Suprapubic skin (tissue), 4 donors: Measurements from ENCODE around the gene TNNT2. TPM values are rescaled to one million over a fixed set of nuclear protein-coding genes. Genes with fewer than 3 reads are reported as not detected.

Source experiments
- DNase-seq, 2 donors: peaks; one replicate each; pipeline ENCODE4 v3.0.0-alpha.2; 2019; ENCODE audit warnings: low spot score in 2 of 2
- H3K27ac ChIP-seq: fragments of 200-600 bp; sonication (generic); one replicate; pipeline ENCODE4 v1.5.1; 2019
- H3K27me3 ChIP-seq: fragments of 200-600 bp; sonication (generic); one replicate; pipeline ENCODE4 v1.5.1; 2019
- H3K36me3 ChIP-seq: fragments of 200-600 bp; sonication (generic); one replicate; pipeline ENCODE4 v1.5.1; 2019
- H3K4me1 ChIP-seq: fragments of 200-600 bp; sonication (generic); one replicate; pipeline ENCODE4 v1.5.1; 2019
- H3K4me3 ChIP-seq: fragments of 200-600 bp; sonication (generic); one replicate; pipeline ENCODE4 v1.5.1; 2019; ENCODE audit warnings: mild to moderate bottlenecking
- H3K9me3 ChIP-seq: fragments of 200-600 bp; sonication (generic); one replicate; pipeline ENCODE4 v1.5.1; 2019
- EP300 ChIP-seq: sonication (generic); formaldehyde crosslinking; IDR thresholded peaks from one replicate; pipeline ENCODE4 v1.6.1; 2017; ENCODE audit warnings: antibody characterized with exemption
- POLR2A ChIP-seq, 2 donors: fragments of 450-650 bp; IDR thresholded peaks; one replicate each; pipeline ENCODE4 v1.6.1; 2017; ENCODE audit warnings: antibody characterized with exemption in 2 of 2, mild to moderate bottlenecking in 2 of 2, moderate library complexity in 2 of 2
- POLR2AphosphoS5 ChIP-seq, 3 donors: sonication (generic); formaldehyde crosslinking; IDR thresholded peaks; one replicate each; pipeline ENCODE4 v1.6.1; 2017; ENCODE audit warnings: antibody characterized with exemption in 3 of 3
- WGBS: methylation state at CpG from one replicate; pipeline ENCODE4 v1.1.5; 2018; 5-methylcytosine and 5-hydroxymethylcytosine counted together
- total RNA-seq, 4 donors: library from RNA; depleted of rRNA; stranded (reverse); fragments of >200 nt; gene quantifications; one replicate each; pipeline ENCODE4 v1.1.0, GENCODE V29; 2016
- TF ChIP-seq, protein P1 (sequence below), 2 donors: fragments of 200-600 bp in 1 of 2; fragments of 450-650 bp in 1 of 2; sonication (generic) in 1 of 2; IDR thresholded peaks; one replicate each; pipeline ENCODE4 v1.5.1; 2016 to 2019; ENCODE audit warnings: antibody characterized with exemption in 2 of 2, mild to moderate bottlenecking in 1 of 2, moderate library complexity in 1 of 2

Gene TNNT2
- total RNA-seq, 4 donors from 2014 or later, result 7.9 to 54.6 (median 19.0) TPM

DNA sequence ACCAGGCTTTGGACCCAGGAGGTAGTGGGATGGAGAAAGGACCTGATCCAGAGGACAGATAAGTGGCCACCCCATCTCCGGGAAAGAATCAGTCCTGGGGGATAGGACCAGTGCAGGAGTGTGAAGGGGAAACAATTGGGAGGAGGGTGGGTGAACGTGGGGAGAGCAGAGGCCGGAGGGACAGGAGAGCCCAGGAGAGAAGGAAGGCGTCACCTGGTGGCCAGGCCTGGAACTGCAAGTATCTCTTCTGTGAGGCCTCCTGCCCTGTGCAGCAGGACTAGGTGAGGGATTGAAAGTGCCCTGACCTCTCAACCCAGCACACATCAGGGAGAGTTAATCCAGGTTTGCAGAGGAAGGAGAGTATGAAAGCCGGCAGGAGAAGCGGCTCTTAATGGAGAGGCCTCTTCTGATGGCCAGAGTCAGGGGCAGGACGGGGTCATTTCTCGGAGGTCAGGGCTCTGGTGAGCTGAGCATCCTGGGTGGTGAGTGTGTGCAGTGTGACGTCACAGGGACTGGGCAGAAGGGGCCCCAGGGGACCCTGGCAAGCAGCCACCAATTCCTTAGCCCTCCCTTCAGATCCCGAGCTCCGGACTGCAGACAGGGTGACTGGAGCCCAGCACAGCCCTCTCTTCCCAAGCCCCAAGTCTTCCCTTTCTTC lies 30.8 kb upstream of the TNNT2 start:
- 29% methylated on average over 11 of the region's 11 CpGs for WGBS
- no peak for TF ChIP-seq POLR2AphosphoS5 (IDR thresholded peaks at IDR 0.05)
- TF ChIP-seq POLR2A (IDR thresholded peaks at IDR 0.05), result no peak
- TF ChIP-seq, protein P1, sequence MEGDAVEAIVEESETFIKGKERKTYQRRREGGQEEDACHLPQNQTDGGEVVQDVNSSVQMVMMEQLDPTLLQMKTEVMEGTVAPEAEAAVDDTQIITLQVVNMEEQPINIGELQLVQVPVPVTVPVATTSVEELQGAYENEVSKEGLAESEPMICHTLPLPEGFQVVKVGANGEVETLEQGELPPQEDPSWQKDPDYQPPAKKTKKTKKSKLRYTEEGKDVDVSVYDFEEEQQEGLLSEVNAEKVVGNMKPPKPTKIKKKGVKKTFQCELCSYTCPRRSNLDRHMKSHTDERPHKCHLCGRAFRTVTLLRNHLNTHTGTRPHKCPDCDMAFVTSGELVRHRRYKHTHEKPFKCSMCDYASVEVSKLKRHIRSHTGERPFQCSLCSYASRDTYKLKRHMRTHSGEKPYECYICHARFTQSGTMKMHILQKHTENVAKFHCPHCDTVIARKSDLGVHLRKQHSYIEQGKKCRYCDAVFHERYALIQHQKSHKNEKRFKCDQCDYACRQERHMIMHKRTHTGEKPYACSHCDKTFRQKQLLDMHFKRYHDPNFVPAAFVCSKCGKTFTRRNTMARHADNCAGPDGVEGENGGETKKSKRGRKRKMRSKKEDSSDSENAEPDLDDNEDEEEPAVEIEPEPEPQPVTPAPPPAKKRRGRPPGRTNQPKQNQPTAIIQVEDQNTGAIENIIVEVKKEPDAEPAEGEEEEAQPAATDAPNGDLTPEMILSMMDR (IDR thresholded peaks at IDR 0.05), result peak; percentile 83 to 96
- no peak for TF ChIP-seq EP300
- H3K9me3 ChIP-seq, result no peaks in the 10 kb centered on the region
- no peaks in the 10 kb centered on the region for H3K27me3 ChIP-seq
- no peak overlapping the region for H3K27ac ChIP-seq
- H3K4me3 ChIP-seq, result no peak overlapping the region
- H3K4me1 ChIP-seq, result peaks cover 32% of the 10 kb centered on the region
- no peaks in the 10 kb centered on the region for H3K36me3 ChIP-seq
- peak; percentile 83 to 90 for DNase-seq

DNA sequence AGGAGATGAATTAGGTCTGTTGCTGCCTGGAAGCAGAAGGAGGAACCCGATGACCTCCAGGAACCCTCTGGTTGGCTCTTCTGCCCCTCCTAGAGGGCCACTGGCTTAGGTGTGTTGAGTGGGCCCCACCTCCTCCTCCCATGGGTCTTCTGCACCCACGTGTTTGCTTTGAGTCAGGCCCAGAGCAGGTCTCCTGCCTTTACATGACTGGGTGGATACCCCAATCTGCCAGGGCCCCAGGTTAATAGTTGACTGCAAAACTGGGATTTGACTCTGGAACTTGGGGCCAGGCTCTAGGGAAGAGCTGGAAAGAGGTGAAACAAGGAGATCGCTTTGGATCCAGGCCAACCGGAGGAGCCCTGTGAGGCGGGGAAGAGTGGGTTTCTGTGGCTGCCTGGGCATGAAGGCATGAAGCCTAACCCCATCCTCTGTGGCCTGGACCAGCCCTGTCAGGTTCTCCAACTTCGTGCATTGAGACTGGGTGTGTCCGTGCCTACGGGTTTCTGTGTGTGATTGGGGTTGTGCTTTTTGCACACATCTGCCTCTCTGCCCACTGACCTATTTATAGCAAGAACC lies 29.4 kb upstream of the TNNT2 start:
- Histone ChIP-seq H3K27me3 (peaks cover 3% of the 10 kb centered on the region), H3K9me3 (no peaks in the 10 kb centered on the region), H3K36me3 (no peaks in the 10 kb centered on the region), H3K4me1 (peaks cover 36% of the 10 kb centered on the region), H3K4me3 (no peak overlapping the region), H3K27ac (peak overlapping the region; percentile 79)
- DNase-seq, result no peak
- 59% methylated on average over 5 of the region's 8 CpGs for WGBS
- TF ChIP-seq EP300 (no peak), POLR2A (IDR thresholded peaks at IDR 0.05) (no peak), POLR2AphosphoS5 (IDR thresholded peaks at IDR 0.05) (no peak)
- TF ChIP-seq, protein P1 (IDR thresholded peaks at IDR 0.05), result no peak

DNA sequence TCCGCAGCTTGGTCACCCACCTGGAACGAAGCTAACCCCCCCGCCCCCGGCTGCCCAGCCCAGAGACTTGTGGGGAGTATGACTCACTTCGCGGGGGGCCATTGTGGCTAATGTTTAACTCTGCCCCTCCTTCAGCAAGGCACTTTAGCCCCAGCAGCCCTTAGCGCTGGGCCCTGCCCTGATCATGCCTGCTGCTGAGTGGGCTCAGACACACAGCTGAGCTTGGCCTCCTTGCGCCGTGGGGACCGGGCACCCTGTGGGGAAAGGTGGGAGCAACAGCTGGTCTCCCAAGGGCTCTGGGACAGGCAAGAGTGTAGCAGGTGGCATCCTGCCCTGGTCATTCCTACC lies 28.0 kb upstream of the TNNT2 start:
- Histone ChIP-seq H3K4me3 (no peak overlapping the region), H3K27ac (no peak overlapping the region), H3K4me1 (peaks cover 42% of the 10 kb centered on the region), H3K27me3 (peaks cover 6% of the 10 kb centered on the region), H3K9me3 (no peaks in the 10 kb centered on the region), H3K36me3 (no peaks in the 10 kb centered on the region)
- no peak for DNase-seq
- 89% methylated on average over 9 of the region's 10 CpGs for WGBS
- TF ChIP-seq EP300 (no peak), POLR2AphosphoS5 (IDR thresholded peaks at IDR 0.05) (no peak), POLR2A (IDR thresholded peaks at IDR 0.05) (no peak)
- TF ChIP-seq, protein P1 (IDR thresholded peaks at IDR 0.05), result no peak

DNA sequence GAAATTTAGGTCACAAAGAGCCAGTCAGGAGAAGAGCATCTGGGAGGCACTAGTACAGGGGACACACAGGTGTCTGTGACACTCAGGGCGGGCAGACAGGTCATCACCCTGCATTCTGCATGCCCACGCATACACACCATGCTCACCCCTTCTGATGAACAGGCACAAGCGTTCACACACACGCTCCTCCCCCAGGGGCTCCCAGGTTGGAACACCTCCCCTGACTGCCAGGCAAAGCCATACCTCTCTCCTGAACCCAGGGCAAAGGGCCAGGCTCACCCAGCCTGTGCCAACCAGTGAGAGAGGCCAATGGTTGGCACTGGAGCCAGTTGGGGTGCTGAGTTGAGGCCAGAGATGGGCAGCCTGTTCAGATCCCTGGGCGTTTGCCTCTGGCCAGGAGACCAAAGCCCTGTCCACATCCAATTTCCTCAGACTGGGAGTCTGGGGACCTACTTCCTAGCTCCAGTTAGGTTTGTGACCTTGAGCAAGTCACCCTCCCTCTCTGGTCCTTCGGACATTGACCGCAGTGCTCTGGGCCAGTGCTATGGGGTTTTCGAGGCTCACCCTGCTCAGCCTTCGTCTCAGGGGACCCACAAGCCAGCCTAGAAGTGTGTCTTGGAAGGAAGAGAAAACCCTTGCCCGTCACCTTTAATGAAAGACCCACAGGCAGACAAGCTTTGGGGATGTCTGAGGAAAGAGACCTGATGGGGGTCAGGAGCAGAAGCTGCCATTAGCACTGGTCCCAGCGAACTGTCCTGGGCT lies 27.4 kb upstream of the TNNT2 start:
- Histone ChIP-seq H3K4me3 (no peak overlapping the region), H3K27me3 (peaks cover 8% of the 10 kb centered on the region), H3K9me3 (no peaks in the 10 kb centered on the region), H3K4me1 (peaks cover 48% of the 10 kb centered on the region), H3K36me3 (no peaks in the 10 kb centered on the region), H3K27ac (no peak overlapping the region)
- WGBS, result 89% methylated on average over 7 of the region's 11 CpGs
- TF ChIP-seq EP300 (no peak), POLR2A (IDR thresholded peaks at IDR 0.05) (no peak), POLR2AphosphoS5 (IDR thresholded peaks at IDR 0.05) (no peak)
- TF ChIP-seq, protein P1 (IDR thresholded peaks at IDR 0.05), result no peak
- DNase-seq, result no peak

DNA sequence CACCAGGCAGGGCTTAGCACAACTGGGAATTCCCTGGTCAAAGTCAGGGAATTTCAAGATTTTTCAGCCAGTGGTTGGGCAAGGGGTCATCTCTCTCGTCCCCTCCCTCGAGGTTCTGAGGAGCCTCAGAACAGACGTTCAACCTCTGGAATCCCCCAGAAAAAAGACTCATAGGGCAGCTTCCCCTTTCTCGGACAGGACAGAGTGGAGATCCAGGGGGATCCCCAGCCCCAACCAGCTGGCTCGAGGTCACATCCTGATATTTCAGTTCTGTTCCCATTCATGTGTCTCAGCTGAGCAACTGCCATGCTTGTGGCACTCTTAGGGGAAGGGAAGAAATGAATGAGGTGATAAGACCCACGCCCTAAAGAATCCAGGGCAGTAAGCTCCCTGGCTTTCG lies 26.6 kb upstream of the TNNT2 start:
- no peak for DNase-seq
- Histone ChIP-seq H3K9me3 (no peaks in the 10 kb centered on the region), H3K4me1 (peaks cover 56% of the 10 kb centered on the region), H3K4me3 (no peak overlapping the region), H3K27ac (no peak overlapping the region), H3K27me3 (peaks cover 16% of the 10 kb centered on the region), H3K36me3 (no peaks in the 10 kb centered on the region)
- TF ChIP-seq POLR2AphosphoS5 (IDR thresholded peaks at IDR 0.05) (no peak), EP300 (no peak), POLR2A (IDR thresholded peaks at IDR 0.05) (no peak)
- TF ChIP-seq, protein P1 (IDR thresholded peaks at IDR 0.05), result no peak
- 53% methylated on average over 7 of the region's 7 CpGs for WGBS
